Fibroblast of pulmonary artery (primary cell): ENCODE measurements around the gene ADM2.

Source experiments
- DNase-seq: peaks from one replicate; pipeline ENCODE4 v3.0.0-alpha.2; 2010; ENCODE audit warnings: low read depth
- H3K4me3 ChIP-seq: replicated peaks from 2 replicates; pipeline ENCODE4 v1.5.1; 2011; ENCODE audit warnings: low read depth, mild to moderate bottlenecking, control low read depth, low read length, moderate library complexity
- TF ChIP-seq, protein P1 (sequence below): IDR thresholded peaks from 2 replicates; pipeline ENCODE4 v1.5.1; 2011; ENCODE audit warnings: mild to moderate bottlenecking, control low read depth, low read length, inconsistent platforms; ENCODE audit errors: missing control alignments

Gene ADM2

DNA sequence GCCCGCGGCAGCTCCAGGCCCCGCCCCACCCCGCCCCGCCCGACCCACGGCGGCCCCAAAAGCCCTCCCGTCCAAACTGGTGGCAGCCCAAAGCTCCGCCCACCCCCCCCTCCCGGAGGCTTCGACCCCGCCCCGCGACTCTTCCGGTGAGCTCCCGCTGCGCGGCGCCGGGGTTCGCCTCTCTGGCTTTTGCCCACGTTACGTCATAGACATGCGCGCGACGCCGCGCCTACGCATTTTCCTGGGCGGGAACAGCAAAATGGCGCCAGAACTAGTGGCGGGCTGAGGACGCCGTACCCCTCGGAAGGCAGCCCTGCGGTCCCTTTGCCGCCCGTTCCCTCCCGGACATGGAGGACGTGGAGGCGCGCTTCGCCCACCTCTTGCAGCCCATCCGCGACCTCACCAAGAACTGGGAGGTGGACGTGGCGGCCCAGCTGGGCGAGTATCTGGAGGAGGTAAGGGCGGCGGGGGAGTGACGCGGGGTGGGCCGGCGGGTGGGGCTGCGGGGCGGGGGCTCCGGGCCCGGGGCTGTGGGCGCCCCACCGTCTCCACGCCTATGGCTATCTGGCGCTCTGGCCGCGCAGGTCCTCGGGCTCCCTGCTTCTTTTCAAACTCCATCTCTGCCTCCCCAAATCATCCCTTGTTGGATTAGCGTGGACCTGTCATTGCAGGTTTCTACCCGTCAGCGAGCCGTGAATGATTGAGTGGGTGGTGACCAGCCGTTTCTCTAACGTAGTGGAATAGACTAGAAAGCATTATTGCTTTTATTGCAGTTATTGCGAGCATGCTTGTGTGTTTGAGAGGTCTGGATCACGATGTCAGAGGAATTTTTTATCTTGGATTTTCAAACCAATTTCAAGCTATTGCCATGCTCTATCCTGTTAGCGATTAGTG, 26.9 kb downstream of the ADM2 start, which contains the start of gene NCAPH2:
Gene NCAPH2 (plus strand): TSS at position 234 of the 894 bp plus-strand sequence. CDS start 114 bp downstream, at position 348.
- DNase-seq: peak; percentile 98
- TF ChIP-seq, protein P1, sequence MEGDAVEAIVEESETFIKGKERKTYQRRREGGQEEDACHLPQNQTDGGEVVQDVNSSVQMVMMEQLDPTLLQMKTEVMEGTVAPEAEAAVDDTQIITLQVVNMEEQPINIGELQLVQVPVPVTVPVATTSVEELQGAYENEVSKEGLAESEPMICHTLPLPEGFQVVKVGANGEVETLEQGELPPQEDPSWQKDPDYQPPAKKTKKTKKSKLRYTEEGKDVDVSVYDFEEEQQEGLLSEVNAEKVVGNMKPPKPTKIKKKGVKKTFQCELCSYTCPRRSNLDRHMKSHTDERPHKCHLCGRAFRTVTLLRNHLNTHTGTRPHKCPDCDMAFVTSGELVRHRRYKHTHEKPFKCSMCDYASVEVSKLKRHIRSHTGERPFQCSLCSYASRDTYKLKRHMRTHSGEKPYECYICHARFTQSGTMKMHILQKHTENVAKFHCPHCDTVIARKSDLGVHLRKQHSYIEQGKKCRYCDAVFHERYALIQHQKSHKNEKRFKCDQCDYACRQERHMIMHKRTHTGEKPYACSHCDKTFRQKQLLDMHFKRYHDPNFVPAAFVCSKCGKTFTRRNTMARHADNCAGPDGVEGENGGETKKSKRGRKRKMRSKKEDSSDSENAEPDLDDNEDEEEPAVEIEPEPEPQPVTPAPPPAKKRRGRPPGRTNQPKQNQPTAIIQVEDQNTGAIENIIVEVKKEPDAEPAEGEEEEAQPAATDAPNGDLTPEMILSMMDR: no peak
- peak within 1 kb of the TSS; percentile 96 for H3K4me3 ChIP-seq

DNA sequence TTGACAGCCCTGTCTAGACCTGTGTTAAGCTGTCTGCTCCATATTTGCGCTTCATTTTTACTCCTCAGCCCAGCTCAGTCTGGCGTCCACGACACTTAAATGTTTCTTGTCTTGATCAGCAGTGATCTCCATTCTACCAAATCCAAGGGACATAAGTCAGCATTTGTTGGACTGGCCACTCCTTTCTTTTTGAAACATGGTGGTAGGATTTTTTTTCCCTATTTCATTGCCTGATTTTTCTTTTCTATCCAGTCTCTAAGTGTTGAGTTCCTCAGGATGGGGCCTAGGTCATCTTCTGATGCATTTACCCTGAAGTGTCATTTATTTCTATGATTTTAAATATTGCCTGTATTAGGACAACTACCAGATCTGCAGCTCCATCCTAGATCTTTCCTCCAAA, 27.6 kb downstream of the ADM2 start:
- TF ChIP-seq, protein P1: no peak
- peak overlapping the region; percentile 75 for H3K4me3 ChIP-seq
- no peak for DNase-seq

DNA sequence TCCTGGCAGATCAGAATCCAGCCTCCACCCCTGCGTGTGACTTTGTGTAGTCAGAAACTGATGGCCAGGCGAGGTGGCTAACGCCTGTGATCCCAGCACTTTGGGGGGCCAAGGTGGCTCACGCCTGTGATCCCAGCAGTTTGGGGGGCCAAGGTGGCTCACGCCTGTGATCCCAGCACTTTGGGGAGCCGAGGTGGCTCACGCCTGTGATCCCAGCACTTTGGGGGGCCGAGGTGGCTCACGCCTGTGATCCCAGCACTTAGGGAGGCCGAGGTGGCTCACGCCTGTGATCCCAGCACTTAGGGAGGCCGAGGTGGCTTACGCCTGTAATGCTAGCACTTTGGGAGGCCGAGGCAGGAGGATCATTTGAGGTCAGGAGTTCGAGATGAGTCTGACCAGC, 31.8 kb downstream of the ADM2 start:
- no peak overlapping the region for H3K4me3 ChIP-seq
- TF ChIP-seq, protein P1: no peak
- no peak for DNase-seq

DNA sequence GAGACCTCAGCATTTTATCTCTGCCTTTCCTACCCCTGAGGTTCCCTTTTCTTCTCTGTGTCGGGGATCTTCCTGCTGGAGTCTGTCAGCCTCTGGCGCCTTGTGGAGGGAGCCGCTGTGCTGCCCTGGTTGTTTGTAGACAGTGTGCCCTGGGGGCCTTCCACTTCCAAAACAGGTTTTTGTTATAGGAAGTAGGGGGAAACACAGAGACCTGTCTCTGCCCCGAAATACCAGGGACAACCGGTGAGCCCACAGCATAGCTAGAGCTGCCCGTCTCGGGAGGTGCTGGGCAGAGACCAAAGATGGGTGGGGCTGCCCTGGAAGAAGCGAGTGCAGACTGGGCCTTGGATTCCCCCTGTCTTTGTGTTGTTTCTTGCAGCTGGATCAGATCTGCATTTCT, 34.7 kb downstream of the ADM2 start:
- DNase-seq: no peak
- H3K4me3 ChIP-seq: no peak overlapping the region
- TF ChIP-seq, protein P1: no peak

DNA sequence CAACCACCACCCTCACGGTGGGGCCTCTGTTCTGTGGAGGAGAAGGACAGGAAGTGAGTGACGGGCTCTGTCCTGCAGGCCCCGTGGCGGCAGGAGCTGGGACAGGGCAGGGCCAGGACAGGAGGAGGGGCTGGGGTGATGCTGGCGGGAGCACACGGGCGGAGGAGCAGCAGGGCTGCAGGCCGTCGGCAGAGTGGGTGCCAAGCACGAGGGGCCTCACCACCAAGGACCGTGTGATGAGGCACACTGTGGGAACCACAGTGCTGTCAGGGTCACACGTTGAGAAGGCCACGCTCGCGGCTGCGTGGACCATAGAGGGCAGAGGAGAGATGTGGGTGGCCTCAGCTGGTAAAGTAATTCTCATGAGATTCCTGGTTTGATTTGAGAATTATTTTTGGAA, 35.5 kb downstream of the ADM2 start:
- no peak for DNase-seq
- H3K4me3 ChIP-seq: no peak overlapping the region
- TF ChIP-seq, protein P1: no peak

DNA sequence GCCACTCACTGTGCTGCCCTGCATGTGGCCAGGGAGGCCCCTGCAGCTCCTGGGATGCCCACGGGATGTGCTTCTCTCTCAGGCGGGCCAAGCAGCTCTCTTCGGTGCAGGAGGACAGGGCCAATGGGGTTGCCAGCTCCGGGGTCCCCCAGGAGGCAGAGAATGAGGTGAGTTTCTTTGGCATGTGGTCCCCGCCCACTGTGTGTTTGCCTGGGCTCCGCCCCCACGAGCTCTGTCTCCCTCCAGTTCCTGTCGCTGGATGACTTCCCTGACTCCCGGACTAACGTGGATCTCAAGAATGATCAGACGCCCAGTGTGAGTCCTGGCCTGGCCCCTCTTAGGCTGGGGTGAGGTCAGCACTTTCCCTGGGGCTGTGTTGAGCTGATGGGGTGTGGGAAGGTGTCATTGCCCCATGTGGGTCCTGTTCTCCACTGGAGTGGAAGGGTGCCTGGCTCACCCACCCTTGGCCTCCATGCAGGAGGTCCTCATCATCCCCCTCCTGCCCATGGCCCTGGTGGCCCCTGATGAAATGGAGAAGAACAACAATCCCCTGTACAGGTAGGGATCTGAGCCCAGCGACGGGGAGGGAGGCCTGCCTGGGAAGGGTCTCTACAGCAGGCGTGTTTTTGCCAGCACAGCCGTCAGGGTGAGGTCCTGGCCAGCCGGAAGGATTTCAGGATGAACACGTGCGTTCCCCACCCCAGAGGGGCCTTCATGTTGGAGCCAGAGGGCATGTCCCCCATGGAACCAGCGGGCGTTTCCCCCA, 36.3 kb downstream of the ADM2 start:
- H3K4me3 ChIP-seq: no peak overlapping the region
- no peak for DNase-seq
- TF ChIP-seq, protein P1: no peak
